Fibroblast of gingiva (primary cell): Measurements from ENCODE around the gene TCEA2.
"Not testable (repeated sequence)": the region's sequence is repeated elsewhere in the genome, so short reads cannot be mapped to it uniquely, and the experiment has no call there.

Experiments used
- DNase-seq: peaks from one replicate; pipeline ENCODE4 v3.0.0-alpha.2; 2011; ENCODE audit warnings: low read depth

The TCEA2 gene

GRCh38 chr20:64108731-64109681, 46.0 kb downstream of the TCEA2 start:
- no peak for DNase-seq

- no peak for DNase-seq
These were observed 46.9 kb downstream of the TCEA2 start for GRCh38 chr20:64109831-64110391.

- DNase-seq: no peak
These were observed 47.5 kb downstream of the TCEA2 start for GRCh38 chr20:64110411-64111068.

GRCh38 chr20:64111841-64112641, 49.0 kb downstream of the TCEA2 start:
- DNase-seq: no peak

- DNase-seq: no peak
These were observed 49.9 kb downstream of the TCEA2 start for GRCh38 chr20:64112691-64113443.

GRCh38 chr20:64113444-64113775, 50.4 kb downstream of the TCEA2 start:
- DNase-seq: no peak

- no peak for DNase-seq
These were observed 50.9 kb downstream of the TCEA2 start for GRCh38 chr20:64113796-64114355.

GRCh38 chr20:64114356-64114971, 51.5 kb downstream of the TCEA2 start:
- DNase-seq: no peak

- no peak for DNase-seq
These were observed 52.3 kb downstream of the TCEA2 start for GRCh38 chr20:64115171-64115911.

- no peak for DNase-seq
These were observed 53.0 kb downstream of the TCEA2 start for GRCh38 chr20:64116016-64116415.

GRCh38 chr20:64116541-64117431, 53.8 kb downstream of the TCEA2 start:
- DNase-seq: no peak

- DNase-seq: not testable (repeated sequence)
These were observed 54.4 kb downstream of the TCEA2 start for GRCh38 chr20:64117432-64117777.

- no peak for DNase-seq
These were observed 56.3 kb downstream of the TCEA2 start for GRCh38 chr20:64119301-64119680.

- DNase-seq: no peak
These were observed 56.8 kb downstream of the TCEA2 start for GRCh38 chr20:64119681-64120341.

- no peak for DNase-seq
These were observed 58.6 kb downstream of the TCEA2 start for GRCh38 chr20:64121586-64121985.
